ENCODE data around the gene COQ2. TPM values are rescaled to one million over a fixed set of nuclear protein-coding genes. Genes with fewer than 3 reads are reported as not detected.

Gene COQ2
- total RNA-seq, 2 donors from 2014 or later, result 2.1 to 4.6 TPM

- intact Hi-C loops (cut with DNase I), result no loop called here
- 50 to 58% methylated on average over 16 of the region's 16 CpGs for WGBS, 2 donors
Observed at GRCh38 chr4:83219344-83220331, 65.0 kb downstream of the COQ2 start.

GRCh38 chr4:83217721-83218522, 66.7 kb downstream of the COQ2 start:
- Histone ChIP-seq H3K27me3 (no peaks in the 10 kb centered on the region), H3K9me3 (no peaks in the 10 kb centered on the region), H3K36me3 (replicated peaks in 1 of 2; ENCODE audit: insufficient read depth in 1 of 2, low read depth in 2 of 2) (no peaks in the 10 kb centered on the region), H3K4me1 (peaks cover 11% of the 10 kb centered on the region), H3K27ac (peak overlapping the region in 1 of 4 donors; percentile 48), H3K4me3 (no peak overlapping the region)
- peak; percentile 39 for ATAC-seq
- intact Hi-C loops (cut with DNase I), result no loop called here
- TF ChIP-seq CTCF (IDR thresholded peaks at IDR 0.05) (no peak), POLR2A (IDR thresholded peaks at IDR 0.05) (no peak)
- peak in 1 of 4 donors; percentile 55 for DNase-seq
- WGBS, 2 donors, result 58 to 60% methylated on average over 8 of the region's 8 CpGs

More at GRCh38 chr4:83219344-83220331, 65.0 kb downstream of the COQ2 start:
- no peak overlapping the region for H3K4me3 ChIP-seq
- peak; percentile 47 for ATAC-seq
- DNase-seq, result peak in 3 of 4 donors; percentile 12 to 50 (median 34)
- H3K9me3 ChIP-seq, result no peaks in the 10 kb centered on the region
- H3K27me3 ChIP-seq, result no peaks in the 10 kb centered on the region
- peaks cover 11% of the 10 kb centered on the region for H3K4me1 ChIP-seq
- H3K27ac ChIP-seq, result peak overlapping the region in 2 of 4 donors; percentile 41 to 58
- H3K36me3 ChIP-seq (replicated peaks in 1 of 2; ENCODE audit: insufficient read depth in 1 of 2, low read depth in 2 of 2), result no peaks in the 10 kb centered on the region
- TF ChIP-seq CTCF (IDR thresholded peaks at IDR 0.05) (no peak), POLR2A (IDR thresholded peaks at IDR 0.05) (peak in 2 of 3 donors; percentile 8 to 11)

GRCh38 chr4:83216959-83217683, 67.5 kb downstream of the COQ2 start:
- 81 to 88% methylated on average over 7 to 9 of the region's 10 CpGs for WGBS, 2 donors
- H3K4me3 ChIP-seq, result no peak overlapping the region
- peak overlapping the region in 1 of 4 donors; percentile 48 for H3K27ac ChIP-seq
- intact Hi-C loops (cut with DNase I), result no loop called here
- DNase-seq, result no peak
- ATAC-seq, result no peak
- no peaks in the 10 kb centered on the region for H3K27me3 ChIP-seq
- no peaks in the 10 kb centered on the region for H3K9me3 ChIP-seq
- peaks cover 19% of the 10 kb centered on the region for H3K4me1 ChIP-seq
- TF ChIP-seq CTCF (IDR thresholded peaks at IDR 0.05) (no peak), POLR2A (IDR thresholded peaks at IDR 0.05) (no peak)
- H3K36me3 ChIP-seq (replicated peaks in 1 of 2; ENCODE audit: insufficient read depth in 1 of 2, low read depth in 2 of 2), result no peaks in the 10 kb centered on the region

GRCh38 chr4:83214079-83214478, 70.5 kb downstream of the COQ2 start:
- Histone ChIP-seq H3K27me3 (no peaks in the 10 kb centered on the region), H3K4me1 (peaks cover 17% of the 10 kb centered on the region), H3K4me3 (no peak overlapping the region), H3K36me3 (replicated peaks in 1 of 2; ENCODE audit: insufficient read depth in 1 of 2, low read depth in 2 of 2) (no peaks in the 10 kb centered on the region), H3K9me3 (no peaks in the 10 kb centered on the region), H3K27ac (no peak overlapping the region)
- DNase-seq, result no peak
- TF ChIP-seq CTCF (IDR thresholded peaks at IDR 0.05) (no peak), POLR2A (IDR thresholded peaks at IDR 0.05) (no peak)
- ATAC-seq, result no peak
- intact Hi-C loops (cut with DNase I), result no loop called here

Small RNAs within 50 kb of the gene (small RNA-seq; reads per million reads assigned to genes)
- not detected for gene AC114781.3

Other genes starting within 250 kb of the COQ2 start
- 10 to 100 TPM in 1 of 2 donors, 1 to 10 TPM in 1; 1.6 to 12.7 TPM for gene COPS4, start 249.6 kb downstream of the COQ2 start, total RNA-seq
- gene PLAC8, start 170.1 kb downstream of the COQ2 start, total RNA-seq, result 1 to 10 TPM in 1 of 2 donors, not detected in 1; 2.6 TPM
- gene HPSE, start 50.0 kb upstream of the COQ2 start, total RNA-seq, result under 1 TPM; 0.52 to 0.99 TPM
- 10 to 100 TPM; 14.0 to 24.4 TPM for gene HELQ, start 171.0 kb upstream of the COQ2 start, total RNA-seq
- 10 to 100 TPM; 10.9 to 55.0 TPM for gene MRPS18C, start 171.3 kb upstream of the COQ2 start, total RNA-seq
- gene ABRAXAS1, start 200.3 kb upstream of the COQ2 start, total RNA-seq, result 10 to 100 TPM in 1 of 2 donors, 1 to 10 TPM in 1; 5.9 to 17.1 TPM